ENCODE results near the gene PGS1. TPM values are rescaled to one million over a fixed set of nuclear protein-coding genes. Genes with fewer than 3 reads are reported as not detected.

Gene PGS1
- total RNA-seq, 1 donor from 2014 or later = 45.2 TPM

DNA sequence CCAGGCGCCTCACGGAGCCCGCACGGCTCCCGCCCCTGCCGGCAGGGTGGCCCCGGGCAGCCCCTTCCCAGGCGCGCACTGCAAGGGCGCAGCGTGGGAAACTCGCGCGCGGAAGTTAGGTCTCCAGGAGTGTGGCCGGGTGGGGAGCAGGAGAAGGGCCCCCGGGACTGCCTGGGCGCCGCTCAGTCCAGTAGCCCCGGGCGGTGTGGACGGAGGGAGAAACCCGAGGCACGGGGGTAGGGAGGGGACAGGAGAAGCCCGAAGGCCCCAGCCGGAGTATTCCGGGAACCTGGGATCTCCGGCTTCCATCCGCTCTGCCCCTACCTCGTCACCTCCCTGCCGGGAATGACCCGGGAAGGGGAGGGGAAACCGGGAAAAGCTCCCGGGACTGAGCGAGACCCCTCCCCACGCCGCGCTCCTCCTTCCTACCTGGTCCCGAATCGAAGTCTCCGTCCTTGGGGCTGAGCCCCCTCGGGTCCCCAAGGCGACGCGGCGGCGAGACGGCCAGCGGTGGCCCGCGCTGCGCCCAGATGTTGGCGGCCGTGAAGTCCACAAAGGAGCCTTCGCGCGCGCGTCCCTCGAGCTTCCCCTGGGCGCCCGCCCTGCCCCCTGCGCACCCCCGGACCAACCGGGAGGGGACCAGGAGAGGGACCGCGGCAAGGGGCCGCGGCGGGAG is 19.0 kb upstream of the PGS1 start:
- Histone ChIP-seq H3K79me2 (ENCODE audit: low read depth) (peaks cover 14% of the 10 kb centered on the region), H3K27ac (peak overlapping the region; percentile 77), H2AFZ (replicated peaks) (no peak overlapping the region), H4K20me1 (ENCODE audit: low read depth) (peaks cover 44% of the 10 kb centered on the region), H3F3A (ENCODE audit: low read depth) (peaks cover 46% of the 10 kb centered on the region), H3K4me3 (peak overlapping the region; percentile 92), H3K4me2 (peak overlapping the region; percentile 97), H3K27me3 (peaks cover 53% of the 10 kb centered on the region), H3K9ac (peak overlapping the region; percentile 70), H3K4me1 (peaks cover 53% of the 10 kb centered on the region), H3K36me3 (no peaks in the 10 kb centered on the region), H3K9me3 (ENCODE audit: low read depth) (no peaks in the 10 kb centered on the region)
- H3K27ac Mint-ChIP-seq = no peak overlapping the region
- peaks cover 64% of the 10 kb centered on the region for H3K4me1 Mint-ChIP-seq
- H3K27me3 Mint-ChIP-seq (ENCODE audit: insufficient read depth, low read depth) = peaks cover 8% of the 10 kb centered on the region
- peak overlapping the region; percentile 88 for H3K4me3 Mint-ChIP-seq
- TF ChIP-seq, protein P1, sequence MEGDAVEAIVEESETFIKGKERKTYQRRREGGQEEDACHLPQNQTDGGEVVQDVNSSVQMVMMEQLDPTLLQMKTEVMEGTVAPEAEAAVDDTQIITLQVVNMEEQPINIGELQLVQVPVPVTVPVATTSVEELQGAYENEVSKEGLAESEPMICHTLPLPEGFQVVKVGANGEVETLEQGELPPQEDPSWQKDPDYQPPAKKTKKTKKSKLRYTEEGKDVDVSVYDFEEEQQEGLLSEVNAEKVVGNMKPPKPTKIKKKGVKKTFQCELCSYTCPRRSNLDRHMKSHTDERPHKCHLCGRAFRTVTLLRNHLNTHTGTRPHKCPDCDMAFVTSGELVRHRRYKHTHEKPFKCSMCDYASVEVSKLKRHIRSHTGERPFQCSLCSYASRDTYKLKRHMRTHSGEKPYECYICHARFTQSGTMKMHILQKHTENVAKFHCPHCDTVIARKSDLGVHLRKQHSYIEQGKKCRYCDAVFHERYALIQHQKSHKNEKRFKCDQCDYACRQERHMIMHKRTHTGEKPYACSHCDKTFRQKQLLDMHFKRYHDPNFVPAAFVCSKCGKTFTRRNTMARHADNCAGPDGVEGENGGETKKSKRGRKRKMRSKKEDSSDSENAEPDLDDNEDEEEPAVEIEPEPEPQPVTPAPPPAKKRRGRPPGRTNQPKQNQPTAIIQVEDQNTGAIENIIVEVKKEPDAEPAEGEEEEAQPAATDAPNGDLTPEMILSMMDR (IDR thresholded peaks at IDR 0.05) = no peak
- peak; percentile 73 for TF ChIP-seq EZH2 (IDR thresholded peaks at IDR 0.05)
- DNase-seq (ENCODE audit: low spot score) = peak; percentile 66
- no peaks in the 10 kb centered on the region for H3K9me3 Mint-ChIP-seq
- H3K36me3 Mint-ChIP-seq = peaks cover 3% of the 10 kb centered on the region

DNA sequence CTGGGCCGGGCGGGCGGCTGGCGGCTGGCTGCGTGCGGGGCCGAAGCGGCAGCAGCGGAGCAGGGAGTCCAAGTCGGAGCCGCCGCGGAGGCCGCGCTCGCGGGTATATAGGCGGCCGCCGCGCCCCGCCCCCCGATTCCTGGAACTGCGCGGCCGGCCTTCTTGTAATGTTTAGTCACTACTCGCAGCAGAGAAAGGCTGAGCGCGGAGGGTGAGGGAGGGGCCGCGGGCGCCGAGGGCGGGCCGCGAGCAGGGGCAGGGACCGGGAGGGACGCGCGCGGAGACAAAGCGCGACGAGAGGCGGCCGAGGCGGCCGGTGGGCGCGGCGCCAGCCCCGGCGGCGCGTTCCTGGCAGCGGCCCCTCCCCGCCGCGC is 18.5 kb upstream of the PGS1 start, which contains the start of gene SOCS3:
SOCS3 (minus strand) TSS at position 81 of the 374 bp plus-strand sequence. CDS start 982 bp downstream, outside the sequence.
- H3K4me3 Mint-ChIP-seq = peak within 1 kb of the TSS; percentile 88
- Histone ChIP-seq H3K4me2 (peak within 1 kb of the TSS; percentile 97), H3K27me3 (peaks cover 48% of the 10 kb centered on the region), H4K20me1 (ENCODE audit: low read depth) (peaks cover 44% of the 10 kb centered on the region), H3F3A (ENCODE audit: low read depth) (peaks cover 48% of the 10 kb centered on the region), H3K4me1 (peaks cover 59% of the 10 kb centered on the region), H3K79me2 (ENCODE audit: low read depth) (peaks cover 14% of the 10 kb centered on the region), H3K36me3 (no peaks in the 10 kb centered on the region), H3K9ac (peak within 1 kb of the TSS; percentile 70), H3K4me3 (peak within 1 kb of the TSS; percentile 92), H3K27ac (peak within 1 kb of the TSS; percentile 77), H3K9me3 (ENCODE audit: low read depth) (no peaks in the 10 kb centered on the region), H2AFZ (replicated peaks) (peak within 1 kb of the TSS; percentile 61)
- DNase-seq (ENCODE audit: low spot score) = peak; percentile 97
- H3K4me1 Mint-ChIP-seq = peaks cover 66% of the 10 kb centered on the region
- peak within 1 kb of the TSS; percentile 42 for H3K27ac Mint-ChIP-seq
- H3K36me3 Mint-ChIP-seq = peaks cover 3% of the 10 kb centered on the region
- no peaks in the 10 kb centered on the region for H3K9me3 Mint-ChIP-seq
- peaks cover 8% of the 10 kb centered on the region for H3K27me3 Mint-ChIP-seq (ENCODE audit: insufficient read depth, low read depth)
- no peak for TF ChIP-seq EZH2 (IDR thresholded peaks at IDR 0.05)
- peak; percentile 3 for TF ChIP-seq EZH2phosphoT487 (IDR thresholded peaks at IDR 0.05)
- TF ChIP-seq, protein P1 (IDR thresholded peaks at IDR 0.05) = no peak

DNA sequence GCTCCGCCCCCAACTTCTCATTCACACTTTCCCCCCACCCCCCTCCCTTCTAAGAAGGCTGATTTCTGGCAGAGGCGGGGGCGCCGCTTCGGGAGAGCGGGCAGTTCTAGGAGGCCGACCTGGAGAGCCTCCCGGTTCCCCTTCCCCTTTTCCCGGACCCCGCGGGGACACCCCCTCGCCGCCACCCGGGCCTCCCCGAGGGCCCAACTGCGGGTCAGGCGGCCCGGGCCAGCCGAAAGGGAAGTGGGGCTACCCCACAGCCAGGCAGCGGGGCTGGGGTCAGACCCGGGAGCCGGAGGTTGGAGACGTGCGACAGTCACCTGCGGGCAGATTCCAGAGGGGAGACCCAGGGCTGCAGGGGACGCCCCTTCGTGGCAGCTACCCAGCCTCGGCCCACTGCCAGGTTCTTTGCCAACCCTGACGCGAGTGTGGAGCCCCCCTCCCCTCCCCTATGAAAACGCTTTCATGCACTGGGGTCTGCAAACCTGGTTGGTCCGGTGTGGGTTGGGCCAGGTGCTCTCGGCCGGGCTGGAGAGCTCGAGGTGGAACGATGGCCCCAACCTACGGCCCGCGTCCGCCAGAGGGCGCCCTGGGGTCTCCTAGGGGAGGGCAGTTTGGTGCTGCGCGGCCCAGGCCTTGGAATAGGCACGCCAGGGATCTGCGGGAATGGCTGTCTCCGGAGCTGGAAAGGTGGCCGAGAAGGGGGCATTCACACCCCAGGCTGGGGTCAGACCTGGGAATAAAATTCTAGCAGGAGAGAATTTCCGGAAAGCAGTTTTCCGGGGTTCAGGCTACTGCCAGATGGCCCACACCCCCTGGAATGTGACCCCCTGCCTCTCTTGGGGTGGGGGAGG is 17.9 kb upstream of the PGS1 start:
- peaks cover 63% of the 10 kb centered on the region for H3K4me1 ChIP-seq
- peak overlapping the region; percentile 42 for H3K27ac Mint-ChIP-seq
- H3K36me3 ChIP-seq = no peaks in the 10 kb centered on the region
- H3K27me3 ChIP-seq = peaks cover 42% of the 10 kb centered on the region
- peak overlapping the region; percentile 86 for H3K4me3 Mint-ChIP-seq
- peaks cover 40% of the 10 kb centered on the region for H4K20me1 ChIP-seq (ENCODE audit: low read depth)
- H3K27ac ChIP-seq = peak overlapping the region; percentile 49
- H3K4me2 ChIP-seq = peak overlapping the region; percentile 97
- H3K27me3 Mint-ChIP-seq (ENCODE audit: insufficient read depth, low read depth) = peaks cover 8% of the 10 kb centered on the region
- H2AFZ ChIP-seq (replicated peaks) = peak overlapping the region; percentile 61
- H3K9me3 Mint-ChIP-seq = no peaks in the 10 kb centered on the region
- H3K36me3 Mint-ChIP-seq = peaks cover 3% of the 10 kb centered on the region
- H3K9me3 ChIP-seq (ENCODE audit: low read depth) = no peaks in the 10 kb centered on the region
- H3K79me2 ChIP-seq (ENCODE audit: low read depth) = peaks cover 14% of the 10 kb centered on the region
- no peak overlapping the region for H3K9ac ChIP-seq
- peaks cover 47% of the 10 kb centered on the region for H3F3A ChIP-seq (ENCODE audit: low read depth)
- peak; percentile 26 for TF ChIP-seq EZH2 (IDR thresholded peaks at IDR 0.05)
- TF ChIP-seq, protein P1 (IDR thresholded peaks at IDR 0.05) = peak; percentile 95
- no peak for TF ChIP-seq EZH2phosphoT487 (IDR thresholded peaks at IDR 0.05)
- H3K4me1 Mint-ChIP-seq = peaks cover 66% of the 10 kb centered on the region
- peak overlapping the region; percentile 92 for H3K4me3 ChIP-seq
- peak; percentile 96 for DNase-seq (ENCODE audit: low spot score)
